CD14-positive monocyte (primary cell): Measurements from ENCODE around the gene COL24A1. TPM values are rescaled to one million over a fixed set of nuclear protein-coding genes. Genes with fewer than 3 reads are reported as not detected.

Source experiments
- DNase-seq, 3 donors: peaks; one replicate each; pipeline ENCODE4 v3.0.0-alpha.2; 2011 to 2022
- H2AFZ ChIP-seq: 2 replicates; pipeline ENCODE4 v1.6.0; 2012; ENCODE audit warnings: mild to moderate bottlenecking, low read depth, low read length, inconsistent platforms; ENCODE audit not compliant: insufficient read depth, poor library complexity, severe bottlenecking
- H3K27ac ChIP-seq, 2 donors: 1 replicate in 1 of 2; 2 replicates in 1 of 2; pipeline ENCODE4 v1.5.1; 2012 to 2013; ENCODE audit warnings: low read length in 2 of 2, control low read depth in 1 of 2, inconsistent platforms in 1 of 2, low read depth in 1 of 2, mild to moderate bottlenecking in 1 of 2
- H3K27me3 ChIP-seq, 2 donors: one replicate each; pipeline versions ENCODE4 v1.6.0 to v1.6.1; 2011 to 2013; ENCODE audit warnings: low read length in 2 of 2; ENCODE audit not compliant: control insufficient read depth in 2 of 2, insufficient read depth in 2 of 2
- H3K36me3 ChIP-seq, 2 donors: replicated peaks in 1 of 2; 1 replicate in 1 of 2; 2 replicates in 1 of 2; pipeline versions ENCODE4 v1.5.1 to v1.6.1; 2012 to 2013; ENCODE audit warnings: low read length in 2 of 2, control low read depth in 1 of 2, inconsistent platforms in 1 of 2, mild to moderate bottlenecking in 1 of 2; ENCODE audit not compliant: insufficient read depth in 2 of 2, control insufficient read depth in 1 of 2
- H3K4me1 ChIP-seq, 2 donors: 1 replicate in 1 of 2; 2 replicates in 1 of 2; pipeline versions ENCODE4 v1.5.1 to v1.6.1; 2012 to 2013; ENCODE audit warnings: low read length in 2 of 2, control low read depth in 1 of 2, inconsistent platforms in 1 of 2, mild to moderate bottlenecking in 1 of 2, moderate library complexity in 1 of 2; ENCODE audit not compliant: insufficient read depth in 2 of 2, control insufficient read depth in 1 of 2
- H3K4me2 ChIP-seq: replicated peaks from 2 replicates; pipeline ENCODE3; 2012; ENCODE audit warnings: low read length, moderate library complexity, mild to moderate bottlenecking; ENCODE audit not compliant: poor library complexity, severe bottlenecking; ENCODE audit errors: extremely low read depth
- H3K4me3 ChIP-seq, 3 experiments: fragments of 200-600 bp in 1 of 3; sonication (generic) in 1 of 3; replicated peaks in 1 of 3; 1 replicate in 2 of 3; 2 replicates in 1 of 3; pipeline ENCODE4 v1.5.1; 2011 to 2013; ENCODE audit warnings: low read length in 3 of 3, mild to moderate bottlenecking in 3 of 3, control low read depth in 2 of 3, low read depth in 2 of 3, inconsistent platforms in 1 of 3, moderate library complexity in 1 of 3
- H3K79me2 ChIP-seq: 2 replicates; pipeline ENCODE4 v1.6.0; 2012; ENCODE audit warnings: mild to moderate bottlenecking, control low read depth, inconsistent platforms, low read length, moderate library complexity; ENCODE audit not compliant: insufficient read depth
- H3K9ac ChIP-seq: 2 replicates; pipeline ENCODE4 v1.6.0; 2017; ENCODE audit warnings: low read length, mild to moderate bottlenecking; ENCODE audit not compliant: insufficient read depth, poor library complexity, severe bottlenecking
- H3K9me3 ChIP-seq, 2 donors: replicated peaks in 1 of 2; 1 replicate in 1 of 2; 2 replicates in 1 of 2; pipeline versions ENCODE4 v1.5.1 to v1.6.1; 2012 to 2013; ENCODE audit warnings: low read length in 2 of 2, control low read depth in 1 of 2; ENCODE audit not compliant: control insufficient read depth in 1 of 2, insufficient read depth in 1 of 2
- H4K20me1 ChIP-seq: 2 replicates; pipeline ENCODE4 v1.6.0; 2012; ENCODE audit warnings: mild to moderate bottlenecking, low read length, control low read depth, moderate library complexity; ENCODE audit not compliant: insufficient read depth
- H3K27ac Mint-ChIP-seq, 7 donors: one replicate each; pipeline ENCODE4 v1.8.0; 2020; ENCODE audit warnings: mild to moderate bottlenecking in 7 of 7, mixed read lengths in 7 of 7, moderate library complexity in 6 of 7, inconsistent platforms in 2 of 7
- H3K27me3 Mint-ChIP-seq, 3 donors: one replicate each; pipeline ENCODE4 v1.8.0; 2021 to 2022; ENCODE audit warnings: low read depth in 3 of 3, mild to moderate bottlenecking in 3 of 3, mixed read lengths in 3 of 3, moderate library complexity in 3 of 3, inconsistent platforms in 1 of 3
- H3K36me3 Mint-ChIP-seq, 2 donors: one replicate each; pipeline ENCODE4 v1.8.0; 2020; ENCODE audit warnings: mixed read lengths in 2 of 2, inconsistent platforms in 1 of 2, mild to moderate bottlenecking in 1 of 2
- H3K4me1 Mint-ChIP-seq: one replicate; pipeline ENCODE4 v1.8.0; 2020; ENCODE audit warnings: mild to moderate bottlenecking, mixed read lengths
- H3K4me3 Mint-ChIP-seq, 2 donors: one replicate each; pipeline ENCODE4 v1.8.0; 2020; ENCODE audit warnings: mild to moderate bottlenecking in 2 of 2, mixed read lengths in 2 of 2, moderate library complexity in 1 of 2
- H3K9me3 Mint-ChIP-seq, 7 donors: one replicate each; pipeline ENCODE4 v1.8.0; 2020 to 2022; ENCODE audit warnings: mixed read lengths in 7 of 7, mild to moderate bottlenecking in 6 of 7, moderate library complexity in 6 of 7, inconsistent platforms in 2 of 7
- WGBS: methylation state at CpG from one replicate; pipeline ENCODE4 v1.1.5; 2013; ENCODE audit warnings: missing lambda C conversion rate; ENCODE audit not compliant: insufficient coverage; 5-methylcytosine and 5-hydroxymethylcytosine counted together
- intact Hi-C, 2 donors: fragments of 100-400 bp; cut with micrococcal nuclease; formaldehyde crosslinking; loops; one replicate each; pipeline versions ENCODE4 v1.15.0 to v1.15.1; 2023
- polyA plus RNA-seq, 3 donors: library from polyadenylated mRNA; depleted of rRNA in 1 of 3; unstranded in 2 of 3; stranded (reverse) in 1 of 3; fragments of 300-500 nt in 2 of 3; fragments of >200 nt in 1 of 3; fragmentation: Illumina TruSeq in 2 of 3; gene quantifications; 1 replicate in 2 of 3; 2 replicates in 1 of 3; pipeline ENCODE4 v1.2.3, GENCODE V29; 2012 to 2021
- TF ChIP-seq, protein P1 (sequence below): fragments of 200-600 bp; IDR thresholded peaks from one replicate; pipeline ENCODE4 v1.8.0; 2022; ENCODE audit warnings: antibody characterized with exemption, mild to moderate bottlenecking

The COL24A1 gene
- polyA plus RNA-seq, 3 donors = 0.05 to 0.13 TPM; not detected in 1

DNA sequence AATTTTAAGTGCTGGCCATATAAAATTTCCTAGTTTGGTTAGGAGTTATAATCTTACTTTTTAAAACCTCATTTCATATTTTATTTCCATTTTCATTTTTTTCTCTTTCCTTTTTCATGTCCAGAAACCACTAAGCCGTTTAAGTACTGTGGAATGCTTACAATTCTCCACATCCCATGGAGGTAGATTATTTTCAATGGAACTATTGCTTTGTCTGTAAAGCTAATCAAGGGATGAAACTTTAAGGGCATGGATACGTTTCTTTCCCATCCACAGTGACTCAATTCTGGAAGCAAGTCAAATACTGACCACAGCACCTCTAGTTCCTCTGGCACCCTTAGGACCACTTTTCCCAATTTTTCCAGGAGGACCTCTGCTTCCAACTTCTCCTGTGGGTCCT is 309.2 kb downstream of the COL24A1 start:
- Histone ChIP-seq H3K4me3 (no peak overlapping the region), H3K4me1 (no peaks in the 10 kb centered on the region), H3K79me2 (no peaks in the 10 kb centered on the region), H3K27me3 (no peaks in the 10 kb centered on the region), H3K4me2 (no peak overlapping the region), H3K9ac (no peak overlapping the region), H2AFZ (no peak overlapping the region), H3K9me3 (no peaks in the 10 kb centered on the region), H3K36me3 (no peaks in the 10 kb centered on the region), H4K20me1 (no peaks in the 10 kb centered on the region), H3K27ac (no peak overlapping the region)
- Mint-ChIP-seq H3K4me1 (no peaks in the 10 kb centered on the region), H3K27ac (no peak overlapping the region), H3K9me3 (no peaks in the 10 kb centered on the region), H3K36me3 (no peaks in the 10 kb centered on the region), H3K27me3 (peaks cover 0 to 2% (median 0%) of the 10 kb centered on the region in 3 donors), H3K4me3 (no peak overlapping the region)
- intact Hi-C loops = no loop called here
- no CpG with 5 or more reads among the region's 2 CpGs for WGBS
- TF ChIP-seq, protein P1, sequence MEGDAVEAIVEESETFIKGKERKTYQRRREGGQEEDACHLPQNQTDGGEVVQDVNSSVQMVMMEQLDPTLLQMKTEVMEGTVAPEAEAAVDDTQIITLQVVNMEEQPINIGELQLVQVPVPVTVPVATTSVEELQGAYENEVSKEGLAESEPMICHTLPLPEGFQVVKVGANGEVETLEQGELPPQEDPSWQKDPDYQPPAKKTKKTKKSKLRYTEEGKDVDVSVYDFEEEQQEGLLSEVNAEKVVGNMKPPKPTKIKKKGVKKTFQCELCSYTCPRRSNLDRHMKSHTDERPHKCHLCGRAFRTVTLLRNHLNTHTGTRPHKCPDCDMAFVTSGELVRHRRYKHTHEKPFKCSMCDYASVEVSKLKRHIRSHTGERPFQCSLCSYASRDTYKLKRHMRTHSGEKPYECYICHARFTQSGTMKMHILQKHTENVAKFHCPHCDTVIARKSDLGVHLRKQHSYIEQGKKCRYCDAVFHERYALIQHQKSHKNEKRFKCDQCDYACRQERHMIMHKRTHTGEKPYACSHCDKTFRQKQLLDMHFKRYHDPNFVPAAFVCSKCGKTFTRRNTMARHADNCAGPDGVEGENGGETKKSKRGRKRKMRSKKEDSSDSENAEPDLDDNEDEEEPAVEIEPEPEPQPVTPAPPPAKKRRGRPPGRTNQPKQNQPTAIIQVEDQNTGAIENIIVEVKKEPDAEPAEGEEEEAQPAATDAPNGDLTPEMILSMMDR = no peak
- no peak for DNase-seq

DNA sequence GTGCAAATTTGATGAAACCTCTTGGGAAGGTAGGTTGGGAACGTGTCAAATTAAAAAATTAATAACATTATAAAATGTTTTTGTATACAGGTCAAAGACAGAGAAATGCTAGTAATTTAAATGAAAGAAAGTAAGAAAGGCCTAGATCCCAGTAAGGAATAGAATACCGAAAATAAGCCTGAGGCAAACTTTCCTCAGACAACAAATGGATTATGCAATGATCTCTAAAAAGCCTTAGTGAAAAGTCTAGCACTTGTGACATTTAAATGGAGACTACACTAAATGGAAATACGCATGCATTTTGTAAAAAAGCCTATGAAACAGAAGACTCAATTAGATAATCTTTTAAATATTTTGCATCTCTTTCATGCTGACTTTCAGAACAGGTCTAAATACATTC is 309.9 kb downstream of the COL24A1 start:
- no CpG with 5 or more reads among the region's 3 CpGs for WGBS
- H3K36me3 Mint-ChIP-seq = no peaks in the 10 kb centered on the region
- no peak overlapping the region for H2AFZ ChIP-seq

More for the DNA sequence above, 309.9 kb downstream of the COL24A1 start:
- Histone ChIP-seq H3K79me2 (no peaks in the 10 kb centered on the region), H3K27me3 (no peaks in the 10 kb centered on the region), H3K4me1 (no peaks in the 10 kb centered on the region), H3K9ac (no peak overlapping the region), H4K20me1 (no peaks in the 10 kb centered on the region), H3K4me3 (no peak overlapping the region), H3K4me2 (no peak overlapping the region), H3K36me3 (no peaks in the 10 kb centered on the region), H3K9me3 (no peaks in the 10 kb centered on the region), H3K27ac (no peak overlapping the region)
- no peak for DNase-seq
- no peak overlapping the region for H3K4me3 Mint-ChIP-seq
- no peaks in the 10 kb centered on the region for H3K9me3 Mint-ChIP-seq
- no peaks in the 10 kb centered on the region for H3K4me1 Mint-ChIP-seq
- peaks cover 0 to 2% (median 0%) of the 10 kb centered on the region in 3 donors for H3K27me3 Mint-ChIP-seq
- TF ChIP-seq, protein P1 = no peak
- no peak overlapping the region for H3K27ac Mint-ChIP-seq
- intact Hi-C loops = no loop called here
